Adrenal gland (tissue), 12 donors: ENCODE measurements around the gene DISP2. TPM values are rescaled to one million over a fixed set of nuclear protein-coding genes. Genes with fewer than 3 reads are reported as not detected.

ENCODE experiments used
- DNase-seq, 7 donors: peaks; one replicate each; pipeline ENCODE4 v3.0.0-alpha.2; 2019 to 2020
- H3K27ac ChIP-seq, 5 donors: fragments of 200-600 bp; sonication (generic) in 4 of 5; 1 replicate in 3 of 5; 2 replicates in 2 of 5; pipeline versions ENCODE4 v1.5.1 to v1.8.0; 2016 to 2020; ENCODE audit warnings: mild to moderate bottlenecking in 1 of 5
- H3K27me3 ChIP-seq: fragments of 200-600 bp; 2 replicates; pipeline ENCODE4 v1.8.0; 2021
- H3K36me3 ChIP-seq, 2 donors: fragments of 200-600 bp; replicated peaks in 1 of 2; 1 replicate in 1 of 2; 2 replicates in 1 of 2; pipeline versions ENCODE4 v1.5.1 to v1.8.0; 2018 to 2022
- H3K4me1 ChIP-seq, 2 donors: fragments of 200-600 bp; replicated peaks in 1 of 2; 1 replicate in 1 of 2; 2 replicates in 1 of 2; pipeline versions ENCODE4 v1.5.1 to v1.8.0; 2018 to 2021
- H3K4me3 ChIP-seq, 4 donors: fragments of 200-600 bp; sonication (generic) in 3 of 4; one replicate each; pipeline ENCODE4 v1.5.1; 2016 to 2018
- H3K9me3 ChIP-seq, 3 donors: fragments of 200-600 bp; sonication (generic) in 1 of 3; replicated peaks in 1 of 3; 1 replicate in 2 of 3; 2 replicates in 1 of 3; pipeline versions ENCODE4 v1.5.1 to v1.8.0; 2016 to 2021
- POLR2A ChIP-seq, 2 donors: fragments of 450-650 bp; IDR thresholded peaks; one replicate each; pipeline ENCODE4 v1.6.1; 2017; ENCODE audit warnings: antibody characterized with exemption in 2 of 2, mild to moderate bottlenecking in 2 of 2, moderate library complexity in 1 of 2
- WGBS, 4 donors: extraction: QIAGEN DNeasy Blood & Tissue Kit in 2 of 4; methylation state at CpG; one replicate each; pipeline versions ENCODE4 v1.1.5 to v1.1.7; 2013 to 2017; 5-methylcytosine and 5-hydroxymethylcytosine counted together
- intact Hi-C, 2 donors: fragments of 100-400 bp; cut with DNase I; formaldehyde crosslinking; loops; one replicate each; pipeline versions ENCODE4 v1.14.1 to v1.15.0; 2022 to 2023
- polyA plus RNA-seq, 3 donors: library from polyadenylated mRNA; stranded (reverse); fragments of 200-250 nt in 2 of 3; fragments of 350-450 nt in 1 of 3; fragmentation: Illumina TruSeq in 1 of 3; extraction: RNeasy Lipid Tissue Mini Kit (QIAGEN cat#74804) in 1 of 3; gene quantifications; one replicate each; pipeline ENCODE4 v1.2.3, GENCODE V29; 2013 to 2014
- total RNA-seq, 9 donors: library from RNA; depleted of rRNA in 4 of 9; stranded (reverse); fragments of >200 nt in 4 of 9; fragments of 120-200 nt in 1 of 9; fragmentation: NEBNext Ultra II Directional in 1 of 9; extraction: Animal tissue kit (Norgen Biotek cat#: 25700) in 1 of 9; gene quantifications; one replicate each; pipeline versions ENCODE4 v1.1.0 to v1.2.4, GENCODE V29; 2013 to 2023
- TF ChIP-seq, protein P1 (sequence below), 6 experiments: fragments of 450-650 bp in 4 of 6; fragments of 200-600 bp in 2 of 6; sonication (generic) in 1 of 6; IDR thresholded peaks; 1 replicate in 5 of 6; 2 replicates in 1 of 6; pipeline versions ENCODE4 v1.5.1 to v1.8.0; 2016 to 2021; ENCODE audit warnings: antibody characterized with exemption in 6 of 6, mild to moderate bottlenecking in 2 of 6, moderate library complexity in 1 of 6
- donor health status: healthy with polysubstance abuse.
- donor health status: Bipolar disorder and iron deficiency.
- donor health status: DM: yes; HTN: yes; CAD: no.
- donor health status: DM: no; HTN: no; CAD: no.
- donor health status: DM: no; HTN: no; CAD: no.
- donor health status: DM: yes; HTN: yes; CAD: no.

Gene DISP2
- total and polyA plus RNA-seq, 12 donors = 0.36 to 19.4 (median 1.2) TPM; not detected in 1

DNA sequence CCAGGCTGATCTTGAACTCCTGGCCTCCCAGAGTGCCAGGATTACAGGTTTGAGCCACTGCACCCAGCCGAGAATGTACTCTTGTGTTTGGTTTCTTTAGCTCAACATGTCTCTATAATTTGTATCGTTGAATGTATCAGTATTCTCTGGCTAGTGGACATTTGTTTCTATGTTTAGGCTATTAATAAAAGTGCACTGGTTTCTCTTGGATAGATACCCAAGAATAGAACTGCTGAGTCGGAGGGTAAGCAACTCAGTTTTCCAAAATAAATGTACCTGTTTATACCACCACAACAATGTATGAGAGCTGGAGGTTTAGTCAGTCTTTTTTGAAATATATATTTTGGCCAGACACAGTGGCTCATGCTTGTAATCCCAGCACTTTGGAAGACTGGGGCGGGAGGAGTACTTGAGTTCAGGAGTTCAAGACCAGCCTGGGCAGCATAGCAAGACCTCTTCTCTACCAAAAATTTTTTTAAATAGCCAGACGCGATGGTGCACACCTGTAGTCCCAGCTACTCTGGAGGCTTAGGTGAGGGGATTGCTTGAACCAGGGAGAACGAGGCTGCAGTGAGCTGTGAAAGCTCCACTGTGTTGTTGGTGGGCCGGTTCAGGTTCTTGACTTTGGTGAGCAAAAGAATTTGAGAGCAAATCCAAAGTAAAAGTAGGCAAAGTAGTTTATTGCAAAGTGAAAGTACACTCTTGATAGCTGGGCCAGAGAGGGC, 39.8 kb downstream of the DISP2 start:
- intact Hi-C loops = no loop called here
- H3K36me3 ChIP-seq = peaks cover 0 to 8% of the 10 kb centered on the region in 2 donors
- no peak for TF ChIP-seq POLR2A (IDR thresholded peaks at IDR 0.05)
- TF ChIP-seq, protein P1, sequence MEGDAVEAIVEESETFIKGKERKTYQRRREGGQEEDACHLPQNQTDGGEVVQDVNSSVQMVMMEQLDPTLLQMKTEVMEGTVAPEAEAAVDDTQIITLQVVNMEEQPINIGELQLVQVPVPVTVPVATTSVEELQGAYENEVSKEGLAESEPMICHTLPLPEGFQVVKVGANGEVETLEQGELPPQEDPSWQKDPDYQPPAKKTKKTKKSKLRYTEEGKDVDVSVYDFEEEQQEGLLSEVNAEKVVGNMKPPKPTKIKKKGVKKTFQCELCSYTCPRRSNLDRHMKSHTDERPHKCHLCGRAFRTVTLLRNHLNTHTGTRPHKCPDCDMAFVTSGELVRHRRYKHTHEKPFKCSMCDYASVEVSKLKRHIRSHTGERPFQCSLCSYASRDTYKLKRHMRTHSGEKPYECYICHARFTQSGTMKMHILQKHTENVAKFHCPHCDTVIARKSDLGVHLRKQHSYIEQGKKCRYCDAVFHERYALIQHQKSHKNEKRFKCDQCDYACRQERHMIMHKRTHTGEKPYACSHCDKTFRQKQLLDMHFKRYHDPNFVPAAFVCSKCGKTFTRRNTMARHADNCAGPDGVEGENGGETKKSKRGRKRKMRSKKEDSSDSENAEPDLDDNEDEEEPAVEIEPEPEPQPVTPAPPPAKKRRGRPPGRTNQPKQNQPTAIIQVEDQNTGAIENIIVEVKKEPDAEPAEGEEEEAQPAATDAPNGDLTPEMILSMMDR (IDR thresholded peaks at IDR 0.05) = no peak
- DNase-seq = no peak
- H3K4me3 ChIP-seq = no peak overlapping the region
- no peaks in the 10 kb centered on the region for H3K27me3 ChIP-seq
- no peaks in the 10 kb centered on the region for H3K9me3 ChIP-seq
- WGBS, 4 donors = 87 to 94% (median 91%) methylated on average over 8 of the region's 8 CpGs
- H3K27ac ChIP-seq = no peak overlapping the region
- H3K4me1 ChIP-seq = no peaks in the 10 kb centered on the region

DNA sequence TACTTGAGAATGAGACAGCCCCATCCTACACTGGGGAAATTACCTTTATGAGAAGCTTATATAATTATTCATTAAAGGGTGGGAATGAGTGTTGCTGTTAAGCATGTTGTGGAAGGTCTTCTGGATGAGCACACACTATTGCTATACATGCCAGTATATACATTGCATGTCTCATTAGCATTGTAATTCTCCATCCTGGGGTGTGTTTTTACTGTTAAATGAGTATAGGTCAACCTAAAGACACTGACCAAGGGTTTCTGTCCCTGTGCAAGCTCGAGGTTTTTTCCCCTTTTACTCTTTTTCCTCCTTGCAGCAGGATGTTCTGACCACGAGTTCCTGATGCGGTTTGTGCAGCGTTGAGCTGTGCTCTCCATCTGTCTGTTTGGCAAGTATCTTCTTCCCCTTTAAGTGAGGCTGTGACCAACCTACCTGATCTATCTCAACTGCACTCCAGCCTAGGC, 40.4 kb downstream of the DISP2 start:
- Histone ChIP-seq H3K36me3 (peaks cover 0 to 6% of the 10 kb centered on the region in 2 donors), H3K27me3 (no peaks in the 10 kb centered on the region), H3K4me3 (no peak overlapping the region), H3K9me3 (no peaks in the 10 kb centered on the region), H3K27ac (no peak overlapping the region), H3K4me1 (no peaks in the 10 kb centered on the region)
- intact Hi-C loops = no loop called here
- 56 to 77% (median 68%) methylated on average over 4 of the region's 4 CpGs for WGBS, 4 donors
- DNase-seq = peak in 1 of 7 donors; percentile 23
- no peak for TF ChIP-seq POLR2A (IDR thresholded peaks at IDR 0.05)
- TF ChIP-seq, protein P1 (IDR thresholded peaks at IDR 0.05) = no peak

DNA sequence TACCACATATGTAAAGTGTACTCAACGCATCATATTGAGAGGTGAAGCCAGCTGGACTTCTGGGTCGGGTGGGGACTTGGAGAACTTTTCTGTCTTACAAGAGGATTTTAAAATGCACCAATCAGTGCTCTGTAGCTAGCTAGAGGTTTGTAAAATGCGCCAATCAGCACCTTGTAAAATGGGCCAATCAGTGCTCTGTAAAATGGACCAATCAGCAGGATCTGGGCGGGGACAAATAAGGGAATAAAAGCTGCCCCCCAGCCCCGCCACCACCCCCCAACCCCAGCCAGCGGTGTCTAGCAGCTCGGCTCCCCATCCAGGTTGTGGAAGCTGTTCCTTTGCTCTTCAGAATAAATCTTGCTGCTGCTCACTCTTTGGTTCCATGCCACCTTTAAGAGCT, 41.4 kb downstream of the DISP2 start:
- no peaks in the 10 kb centered on the region for H3K9me3 ChIP-seq
- no peak for DNase-seq
- no peaks in the 10 kb centered on the region for H3K36me3 ChIP-seq
- no peaks in the 10 kb centered on the region for H3K27me3 ChIP-seq
- no peak overlapping the region for H3K27ac ChIP-seq
- intact Hi-C loops = no loop called here
- no peak overlapping the region for H3K4me3 ChIP-seq
- no peak for TF ChIP-seq POLR2A (IDR thresholded peaks at IDR 0.05)
- TF ChIP-seq, protein P1 (IDR thresholded peaks at IDR 0.05) = no peak
- H3K4me1 ChIP-seq = no peaks in the 10 kb centered on the region
- WGBS, 4 donors = 64 to 85% (median 74%) methylated on average over 3 to 7 of the region's 7 CpGs

DNA sequence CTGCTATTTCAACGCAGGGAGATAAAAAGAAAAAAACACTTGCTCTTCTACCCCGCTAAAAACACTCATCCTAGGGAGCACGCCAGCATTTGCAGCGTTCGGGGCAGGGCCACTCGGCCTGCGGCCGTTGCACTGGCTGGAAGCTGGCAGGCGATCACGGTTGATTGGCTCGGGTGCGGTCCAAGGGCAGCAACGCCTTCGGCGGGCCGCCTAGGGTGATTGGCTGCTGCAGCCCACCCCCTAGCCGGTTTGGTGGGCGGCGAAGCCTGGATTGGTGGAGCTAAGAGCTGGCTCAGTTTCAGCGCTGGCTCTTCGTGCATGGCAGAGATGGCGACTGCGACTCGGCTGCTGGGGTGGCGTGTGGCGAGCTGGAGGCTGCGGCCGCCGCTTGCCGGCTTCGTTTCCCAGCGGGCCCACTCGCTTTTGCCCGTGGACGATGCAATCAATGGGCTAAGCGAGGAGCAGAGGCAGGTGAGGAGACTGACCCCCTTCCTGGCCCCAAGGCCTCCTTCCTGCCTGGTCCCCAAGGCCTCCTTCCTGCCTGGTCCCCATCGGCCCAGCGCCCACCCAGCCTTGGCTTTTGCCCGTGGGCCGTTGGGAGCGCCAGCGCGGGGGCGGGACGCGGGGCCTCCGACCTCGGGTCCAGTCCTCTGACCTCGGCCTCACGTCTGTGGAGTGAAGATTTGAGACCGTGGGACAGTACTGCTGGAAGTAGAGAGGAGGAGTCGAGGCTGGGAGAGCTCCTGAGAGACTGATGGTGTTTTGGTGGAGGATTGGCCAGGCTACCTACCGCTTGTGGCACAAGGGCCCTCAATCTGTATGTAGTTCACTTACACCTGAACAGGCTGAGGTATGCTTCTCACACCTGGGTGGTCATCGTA, 47.7 kb downstream of the DISP2 start, which contains the start of gene IVD:
TSS of gene IVD (plus strand) at position 295 of the 881 bp plus-strand sequence. CDS start at position 328, 33 bp downstream.
- Histone ChIP-seq H3K4me3 (peak within 1 kb of the TSS; percentile 20 to 99 (median 92)), H3K4me1 (peaks cover 13 to 24% of the 10 kb centered on the region in 2 donors), H3K9me3 (no peaks in the 10 kb centered on the region), H3K27ac (peak within 1 kb of the TSS in 4 of 5 donors; percentile 25 to 76 (median 58)), H3K36me3 (peaks cover 0 to 28% of the 10 kb centered on the region in 2 donors), H3K27me3 (no peaks in the 10 kb centered on the region)
- DNase-seq = peak; percentile 96 to 98 (median 98)
- TF ChIP-seq POLR2A (IDR thresholded peaks at IDR 0.05) = peak; percentile 56 to 84
- TF ChIP-seq, protein P1 (IDR thresholded peaks at IDR 0.05) = no peak
- intact Hi-C loops = no loop called here
- 0 to 1% (median 1%) methylated on average over 19 to 54 of the region's 54 CpGs for WGBS, 4 donors
